ENCODE data around the gene NFASC. TPM values are rescaled to one million over a fixed set of nuclear protein-coding genes. Genes with fewer than 3 reads are reported as not detected.
A peak's percentile ranks its signal among the peaks of the same experiment; 100 is the strongest.

Gene NFASC
- total RNA-seq, 1 experiment from 2014 or later: 1.6 TPM

- ATAC-seq (peak; percentile 33), DNase-seq (no peak)
- Histone ChIP-seq H3K4me3 (ENCODE audit: low read length) (no peak within 1 kb of the TSS), H3K9me3 (ENCODE audit: low read length) (no peaks in the 10 kb centered on the region), H3F3A (ENCODE audit: low read length, unreplicated experiment) (no peaks in the 10 kb centered on the region), H3K36me3 (ENCODE audit: low read depth, low read length) (no peaks in the 10 kb centered on the region), H3K4me2 (ENCODE audit: low read length) (no peak within 1 kb of the TSS), H3K9me2 (replicated peaks; ENCODE audit: low read length) (no peaks in the 10 kb centered on the region), H2AFZ (ENCODE audit: low read length) (no peak within 1 kb of the TSS), H4K20me1 (ENCODE audit: low read length) (no peaks in the 10 kb centered on the region), H3K79me2 (ENCODE audit: low read length) (no peaks in the 10 kb centered on the region), H3K9ac (ENCODE audit: low read length) (no peak within 1 kb of the TSS), H3K27ac (ENCODE audit: low read length) (no peak within 1 kb of the TSS), H3K27me3 (ENCODE audit: low read length) (peaks cover 94% of the 10 kb centered on the region), H3K4me1 (ENCODE audit: insufficient read depth, low read length) (no peaks in the 10 kb centered on the region)
- no TSS peak for BruUV-seq (replicated peaks)
- TF ChIP-seq CTCF (conservative IDR thresholded peaks at IDR 0.05; ENCODE audit: low read depth, low read length) (no peak), EZH2 (IDR thresholded peaks at IDR 0.05; ENCODE audit: low read length, unreplicated experiment) (peak; percentile 82), EZH2phosphoT487 (IDR thresholded peaks at IDR 0.05; ENCODE audit: borderline replicate concordance, low read length) (peak; percentile 60; the same call in 1 of the 2 replicates)
- ChIA-PET POLR2A (ENCODE audit: unreplicated experiment) (no interaction called here), CTCF (no interaction called here)
- intact Hi-C loops (cut with micrococcal nuclease): no loop called here
Observed at GRCh38 chr1:205042911-205043806, 172.5 kb downstream of the NFASC start, which contains the start of gene CNTN2. CNTN2 (plus strand) TSS chr1:205043212; CDS start chr1:205053186, 9,974 bp downstream.

- Histone ChIP-seq H3K27ac (ENCODE audit: low read length) (no peak overlapping the region), H4K20me1 (ENCODE audit: low read length) (no peaks in the 10 kb centered on the region), H3K4me1 (ENCODE audit: insufficient read depth, low read length) (no peaks in the 10 kb centered on the region), H3K9me2 (replicated peaks; ENCODE audit: low read length) (no peaks in the 10 kb centered on the region), H3K4me2 (ENCODE audit: low read length) (no peak overlapping the region), H3K27me3 (ENCODE audit: low read length) (peaks cover 98% of the 10 kb centered on the region), H3K36me3 (ENCODE audit: low read depth, low read length) (no peaks in the 10 kb centered on the region), H2AFZ (ENCODE audit: low read length) (no peak overlapping the region), H3K79me2 (ENCODE audit: low read length) (no peaks in the 10 kb centered on the region), H3K9ac (ENCODE audit: low read length) (no peak overlapping the region), H3K4me3 (ENCODE audit: low read length) (no peak overlapping the region), H3K9me3 (ENCODE audit: low read length) (no peaks in the 10 kb centered on the region), H3F3A (ENCODE audit: low read length, unreplicated experiment) (no peaks in the 10 kb centered on the region)
- intact Hi-C loops (cut with micrococcal nuclease): no loop called here
- POLR2A ChIA-PET (ENCODE audit: unreplicated experiment): no interaction called here
- no peak for DNase-seq
- CTCF ChIA-PET: no interaction called here
- no peak for TF ChIP-seq EZH2 (IDR thresholded peaks at IDR 0.05; ENCODE audit: low read length, unreplicated experiment)
- no peak for TF ChIP-seq CTCF (conservative IDR thresholded peaks at IDR 0.05; ENCODE audit: low read depth, low read length)
- no peak for TF ChIP-seq EZH2phosphoT487 (IDR thresholded peaks at IDR 0.05; ENCODE audit: borderline replicate concordance, low read length)
- ATAC-seq: no peak
- no TSS peak for BruUV-seq (replicated peaks)
Observed at GRCh38 chr1:205043866-205044265, 173.2 kb downstream of the NFASC start.

GRCh38 chr1:205044741-205045140 is 174.1 kb downstream of the NFASC start:
- Histone ChIP-seq H3F3A (ENCODE audit: low read length, unreplicated experiment) (no peaks in the 10 kb centered on the region), H3K79me2 (ENCODE audit: low read length) (no peaks in the 10 kb centered on the region), H3K27ac (ENCODE audit: low read length) (no peak overlapping the region), H3K4me2 (ENCODE audit: low read length) (no peak overlapping the region), H2AFZ (ENCODE audit: low read length) (no peak overlapping the region), H3K9me3 (ENCODE audit: low read length) (no peaks in the 10 kb centered on the region), H3K9ac (ENCODE audit: low read length) (no peak overlapping the region), H3K27me3 (ENCODE audit: low read length) (peaks cover 99% of the 10 kb centered on the region), H3K36me3 (ENCODE audit: low read depth, low read length) (no peaks in the 10 kb centered on the region), H4K20me1 (ENCODE audit: low read length) (no peaks in the 10 kb centered on the region), H3K9me2 (replicated peaks; ENCODE audit: low read length) (no peaks in the 10 kb centered on the region), H3K4me3 (ENCODE audit: low read length) (no peak overlapping the region), H3K4me1 (ENCODE audit: insufficient read depth, low read length) (no peaks in the 10 kb centered on the region)
- no peak for TF ChIP-seq EZH2phosphoT487 (IDR thresholded peaks at IDR 0.05; ENCODE audit: borderline replicate concordance, low read length)
- no peak for TF ChIP-seq EZH2 (IDR thresholded peaks at IDR 0.05; ENCODE audit: low read length, unreplicated experiment)
- no peak for TF ChIP-seq CTCF (conservative IDR thresholded peaks at IDR 0.05; ENCODE audit: low read depth, low read length)
- intact Hi-C loops (cut with micrococcal nuclease): no loop called here
- DNase-seq: no peak
- no TSS peak for BruUV-seq (replicated peaks)
- no peak for ATAC-seq
- ChIA-PET CTCF (interaction anchor here (0.7 kb wide), 1 partner anchor 21 kb away, joined by 3 read pairs; no protein-coding TSS in a partner anchor), POLR2A (ENCODE audit: unreplicated experiment) (no interaction called here)
